SK-N-SH (cell line): ENCODE results near the gene MPDZ.

Experiments
- CHD2 ChIP-seq: fragments of 150-350 bp; IDR thresholded peaks from 2 replicates; pipeline ENCODE4 v1.6.1; 2018; ENCODE audit warnings: low read length; ENCODE audit not compliant: partially characterized antibody
- CTCF ChIP-seq: fragments of 200-600 bp; sonication (generic); IDR thresholded peaks from 2 replicates; pipeline ENCODE4 v1.6.1; 2017; ENCODE audit warnings: antibody characterized with exemption, mild to moderate bottlenecking, moderate library complexity
- ELF1 ChIP-seq: IDR thresholded peaks from 2 replicates; pipeline ENCODE4 v1.4.0; 2012
- EP300 ChIP-seq, 2 experiments: IDR thresholded peaks; 2 replicates each; pipeline versions ENCODE4 v1.4.0 to v1.6.1; 2012; ENCODE audit warnings: borderline replicate concordance in 1 of 2, low read depth in 1 of 2, low read length in 1 of 2
- FOSL2 ChIP-seq: IDR thresholded peaks from 2 replicates; pipeline ENCODE4 v1.4.0; 2012; ENCODE audit warnings: low read depth, mild to moderate bottlenecking, moderate library complexity, borderline replicate concordance
- FOXM1 ChIP-seq: IDR thresholded peaks from 2 replicates; pipeline ENCODE4 v1.4.0; 2012; ENCODE audit warnings: low read depth, mild to moderate bottlenecking
- JUND ChIP-seq: IDR thresholded peaks from 2 replicates; pipeline ENCODE4 v1.4.0; 2012
- MAX ChIP-seq: IDR thresholded peaks from 2 replicates; pipeline ENCODE4 v1.4.0; 2012; ENCODE audit warnings: low read depth
- MXI1 ChIP-seq: IDR thresholded peaks from 2 replicates; pipeline ENCODE4 v1.6.1; 2012; ENCODE audit warnings: mild to moderate bottlenecking, low read depth, low read length, improper control_type of control experiment
- NRF1 ChIP-seq: IDR thresholded peaks from 2 replicates; pipeline ENCODE4 v1.6.1; 2012; ENCODE audit warnings: low read depth, mild to moderate bottlenecking, low read length
- REST ChIP-seq: IDR thresholded peaks from 2 replicates; pipeline ENCODE4 v1.6.1; 2012; ENCODE audit warnings: mild to moderate bottlenecking, low read depth, low read length, moderate library complexity
- RXRA ChIP-seq: IDR thresholded peaks from 2 replicates; pipeline ENCODE4 v1.4.0; 2012; ENCODE audit warnings: low read depth, mild to moderate bottlenecking, borderline replicate concordance
- SIN3A ChIP-seq: IDR thresholded peaks from 2 replicates; pipeline ENCODE4 v1.6.1; 2012; ENCODE audit warnings: low read depth, mild to moderate bottlenecking, low read length, moderate library complexity, borderline replicate concordance
- TEAD4 ChIP-seq: IDR thresholded peaks from 2 replicates; pipeline ENCODE4 v1.4.0; 2012; ENCODE audit warnings: mild to moderate bottlenecking, borderline replicate concordance; ENCODE audit not compliant: insufficient read depth

GRCh38 chr9:13186091-13186490, 93.4 kb downstream of the MPDZ start:
- TF ChIP-seq EP300 (IDR thresholded peaks at IDR 0.05; ENCODE audit: borderline replicate concordance in 1 of 2, low read depth in 1 of 2, low read length in 1 of 2) (no peak), FOSL2 (no peak), SIN3A (no peak), MAX (no peak), REST (no peak), CHD2 (no peak), CTCF (no peak), TEAD4 (no peak), ELF1 (no peak), MXI1 (no peak), NRF1 (no peak), JUND (no peak), RXRA (no peak), FOXM1 (no peak)
